ENCODE measurements around the gene OTULIN.

- TF ChIP-seq CTCF (IDR thresholded peaks at IDR 0.05; ENCODE audit: low read depth, low read length) (peak; percentile 84), EZH2phosphoT487 (IDR thresholded peaks at IDR 0.05; ENCODE audit: low read depth) (no peak)
Measured at GRCh38 chr5:14727428-14727865, 62.9 kb downstream of the OTULIN start.

Measured in OCI-LY3 (cell line).